Kidney epithelial cell (primary cell): ENCODE results near the gene TENM3. TPM values are rescaled to one million over a fixed set of nuclear protein-coding genes. Genes with fewer than 3 reads are reported as not detected.

Experiments used
- DNase-seq: peaks from one replicate; pipeline ENCODE4 v3.0.0-alpha.2; 2010; ENCODE audit warnings: low read depth
- H3K27me3 ChIP-seq: 2 replicates; pipeline ENCODE4 v1.6.0; 2011; ENCODE audit warnings: low read length; ENCODE audit not compliant: control insufficient read depth, insufficient read depth
- H3K36me3 ChIP-seq: 2 replicates; pipeline ENCODE4 v1.5.1; 2011; ENCODE audit warnings: low read length; ENCODE audit not compliant: control insufficient read depth, insufficient read depth
- H3K4me3 ChIP-seq: 2 replicates; pipeline ENCODE4 v1.5.1; 2011; ENCODE audit warnings: low read depth, mild to moderate bottlenecking, control low read depth, low read length
- total RNA-seq: library from RNA; depleted of rRNA; stranded (reverse); fragments of >200 nt; gene quantifications from 2 replicates; pipeline ENCODE4 v1.2.3, GENCODE V29; 2015
- TF ChIP-seq, protein P1 (sequence below): IDR thresholded peaks from 2 replicates; pipeline ENCODE4 v1.5.1; 2011; ENCODE audit warnings: mild to moderate bottlenecking, moderate library complexity, low read length, control low read depth, inconsistent platforms; ENCODE audit not compliant: insufficient read depth, poor library complexity, severe bottlenecking

TENM3 gene
- total RNA-seq, 1 donor from 2014 or later, result 11.2 TPM

DNA sequence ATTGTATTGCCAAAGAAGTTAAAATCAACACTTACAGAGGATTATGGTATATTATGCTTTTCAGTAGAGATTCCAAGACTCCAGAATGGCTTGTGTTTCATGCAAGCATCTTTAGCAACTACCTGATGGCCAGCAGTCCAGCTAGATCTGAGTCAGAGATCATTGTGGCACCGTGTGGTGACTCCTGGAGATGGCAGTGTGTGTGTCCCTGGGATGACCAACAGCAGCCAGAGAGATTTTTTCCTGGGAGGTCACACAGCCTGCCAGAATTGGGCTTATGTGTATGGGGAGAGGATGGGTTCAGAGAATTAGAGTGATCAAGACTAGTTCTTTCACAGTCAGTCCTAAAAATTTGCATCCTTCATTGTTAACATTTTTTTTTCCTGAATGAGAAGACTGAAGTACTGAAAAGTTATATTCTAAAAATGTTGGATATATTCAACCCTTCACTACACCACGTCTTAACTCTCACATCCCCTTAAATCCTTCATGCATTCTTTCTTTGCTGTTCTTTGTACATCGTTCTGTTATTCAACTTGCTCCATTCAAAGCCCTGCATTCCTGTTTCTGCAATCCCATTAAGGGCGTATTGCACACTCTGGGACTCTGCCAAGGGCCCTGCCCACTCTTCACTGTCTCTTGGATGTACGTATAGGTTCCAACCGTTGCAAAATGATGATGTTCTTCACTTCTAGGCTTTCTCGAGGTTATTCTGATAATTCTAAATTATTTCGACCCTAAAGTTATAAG, 12.4 kb downstream of the TENM3 start:
- no peak for DNase-seq
- TF ChIP-seq, protein P1, sequence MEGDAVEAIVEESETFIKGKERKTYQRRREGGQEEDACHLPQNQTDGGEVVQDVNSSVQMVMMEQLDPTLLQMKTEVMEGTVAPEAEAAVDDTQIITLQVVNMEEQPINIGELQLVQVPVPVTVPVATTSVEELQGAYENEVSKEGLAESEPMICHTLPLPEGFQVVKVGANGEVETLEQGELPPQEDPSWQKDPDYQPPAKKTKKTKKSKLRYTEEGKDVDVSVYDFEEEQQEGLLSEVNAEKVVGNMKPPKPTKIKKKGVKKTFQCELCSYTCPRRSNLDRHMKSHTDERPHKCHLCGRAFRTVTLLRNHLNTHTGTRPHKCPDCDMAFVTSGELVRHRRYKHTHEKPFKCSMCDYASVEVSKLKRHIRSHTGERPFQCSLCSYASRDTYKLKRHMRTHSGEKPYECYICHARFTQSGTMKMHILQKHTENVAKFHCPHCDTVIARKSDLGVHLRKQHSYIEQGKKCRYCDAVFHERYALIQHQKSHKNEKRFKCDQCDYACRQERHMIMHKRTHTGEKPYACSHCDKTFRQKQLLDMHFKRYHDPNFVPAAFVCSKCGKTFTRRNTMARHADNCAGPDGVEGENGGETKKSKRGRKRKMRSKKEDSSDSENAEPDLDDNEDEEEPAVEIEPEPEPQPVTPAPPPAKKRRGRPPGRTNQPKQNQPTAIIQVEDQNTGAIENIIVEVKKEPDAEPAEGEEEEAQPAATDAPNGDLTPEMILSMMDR, result no peak
- Histone ChIP-seq H3K4me3 (no peak overlapping the region), H3K36me3 (no peaks in the 10 kb centered on the region), H3K27me3 (no peaks in the 10 kb centered on the region)

DNA sequence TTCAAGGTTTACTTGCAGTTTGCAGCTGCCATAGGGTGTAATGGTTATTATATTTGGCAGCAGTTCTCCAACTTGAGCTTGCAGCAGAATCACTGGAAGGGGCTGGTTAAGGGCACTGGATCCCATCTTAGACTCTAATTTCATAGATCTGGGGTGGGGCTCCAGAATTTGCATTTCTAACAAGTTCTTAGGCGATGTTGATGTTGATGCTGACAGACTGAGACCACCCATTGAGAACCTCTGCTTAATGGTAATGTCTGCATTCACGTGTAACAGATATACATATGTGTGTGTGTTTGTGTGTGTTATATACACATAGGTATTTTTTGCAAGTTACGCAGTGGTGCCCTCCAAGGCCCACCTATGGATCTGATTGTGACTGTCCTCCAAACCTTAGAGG, 13.8 kb downstream of the TENM3 start:
- TF ChIP-seq, protein P1, result no peak
- no peak overlapping the region for H3K4me3 ChIP-seq
- DNase-seq, result no peak
- no peaks in the 10 kb centered on the region for H3K27me3 ChIP-seq
- no peaks in the 10 kb centered on the region for H3K36me3 ChIP-seq

DNA sequence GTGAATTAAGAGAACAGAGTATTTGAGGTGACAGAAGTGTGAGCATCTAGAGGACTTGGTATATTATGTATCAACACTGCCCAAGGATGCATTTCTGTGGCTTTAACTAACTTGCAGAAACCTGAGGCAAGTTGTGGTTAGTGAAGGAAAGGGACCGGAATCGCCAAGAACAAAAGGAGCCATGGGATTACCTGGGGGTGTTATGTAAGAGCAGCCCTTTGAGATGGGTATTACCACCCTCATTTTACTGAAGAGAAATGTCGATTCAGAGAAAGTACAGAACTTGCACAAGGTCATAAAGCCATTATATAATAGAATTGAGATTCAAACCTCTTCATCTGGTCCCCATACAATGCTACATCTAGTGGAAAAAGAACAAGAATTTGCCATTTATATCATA, 14.3 kb downstream of the TENM3 start:
- Histone ChIP-seq H3K27me3 (no peaks in the 10 kb centered on the region), H3K4me3 (no peak overlapping the region), H3K36me3 (no peaks in the 10 kb centered on the region)
- TF ChIP-seq, protein P1, result no peak
- DNase-seq, result no peak

DNA sequence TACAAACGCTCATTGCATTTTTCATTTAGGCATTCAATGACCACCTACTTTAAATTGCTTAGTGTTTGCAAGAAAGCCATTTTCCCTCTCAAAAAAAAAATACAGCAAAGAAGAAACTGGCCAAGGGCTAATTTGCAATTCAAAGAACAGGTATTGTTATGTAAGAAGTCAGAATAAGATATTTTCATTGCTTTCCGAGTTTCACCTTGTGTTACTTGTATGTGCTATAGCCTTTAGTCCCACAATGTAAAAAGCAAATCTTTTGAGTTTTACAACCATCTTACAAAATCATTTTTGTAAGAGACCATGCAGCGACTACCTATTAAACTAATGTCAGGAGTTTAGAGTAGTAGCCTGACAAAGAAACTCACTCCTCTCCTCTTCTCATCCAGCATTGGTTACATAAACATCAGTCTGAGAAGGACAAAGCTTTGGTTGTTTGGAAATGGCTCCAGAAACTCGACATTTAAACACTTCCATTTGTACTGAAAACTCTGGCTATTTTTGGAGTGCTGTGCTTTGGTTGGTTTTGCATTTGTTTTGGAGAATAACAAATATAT, 15.3 kb downstream of the TENM3 start:
- Histone ChIP-seq H3K27me3 (no peaks in the 10 kb centered on the region), H3K36me3 (no peaks in the 10 kb centered on the region), H3K4me3 (no peak overlapping the region)
- no peak for DNase-seq
- TF ChIP-seq, protein P1, result no peak

DNA sequence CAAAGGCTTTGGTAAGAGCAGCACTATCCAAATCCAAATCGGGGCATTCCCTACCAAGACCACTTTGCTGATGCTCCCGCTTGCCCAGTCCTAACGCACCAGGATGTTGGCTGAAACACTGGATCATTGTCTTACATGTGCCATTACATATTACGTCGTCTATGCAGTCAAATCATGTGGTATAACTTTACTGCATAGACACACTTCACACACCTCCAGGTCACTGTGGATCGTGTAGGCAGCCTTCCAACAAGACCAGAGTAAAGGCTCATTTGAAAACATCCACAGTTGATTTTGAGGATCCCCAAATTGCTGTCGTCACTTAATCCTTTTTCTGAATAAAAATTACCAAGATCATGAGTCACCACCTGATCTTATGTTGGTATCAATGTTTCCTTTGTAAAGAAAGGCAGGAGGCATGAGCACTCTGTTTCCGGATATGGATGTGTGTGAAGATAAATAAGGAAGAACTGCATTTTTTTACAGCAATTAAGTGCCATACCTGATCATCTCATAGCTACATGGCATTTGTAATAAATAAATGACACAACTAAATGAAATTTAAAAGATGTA, 18.5 kb downstream of the TENM3 start:
- TF ChIP-seq, protein P1, result no peak
- Histone ChIP-seq H3K27me3 (no peaks in the 10 kb centered on the region), H3K4me3 (no peak overlapping the region), H3K36me3 (no peaks in the 10 kb centered on the region)
- no peak for DNase-seq
